IMR-90 (cell line): Measurements from ENCODE around the gene NACC1. TPM values are rescaled to one million over a fixed set of nuclear protein-coding genes. Genes with fewer than 3 reads are reported as not detected.

ENCODE experiments used
- ATAC-seq: fragments of 200-7000 bp; cut with Tn5 transposase; 2 replicates; pipeline ENCODE4 v1.9.1; 2020; ENCODE audit warnings: low read depth, mild to moderate bottlenecking, moderate library complexity
- BruUV-seq: library from RNA; stranded (reverse); fragments of 400-500 nt; replicated peaks from 2 replicates; lab custom pipeline; 2021; lab: Mats Ljungman, UMichigan
- CTCF ChIA-PET: fragments of 300-600 bp; formaldehyde crosslinking; extraction: SDS; loops from one replicate; lab custom pipeline; 2021; ENCODE audit warnings: antibody characterized with exemption; lab: Yijun Ruan, JAX
- POLR2A ChIA-PET: fragments of 300-600 bp; sonication (Branson Sonifier 250); formaldehyde crosslinking; loops from one replicate; lab custom pipeline; 2022; ENCODE audit warnings: antibody characterized with exemption; ENCODE audit not compliant: unreplicated experiment; lab: Charles Lee
- DNase-seq: peaks from one replicate; pipeline ENCODE4 v3.0.0; 2013
- H2AFZ ChIP-seq: replicated peaks from 2 replicates; pipeline ENCODE3; 2013; ENCODE audit warnings: low read length, mild to moderate bottlenecking; ENCODE audit not compliant: poor library complexity
- H2AK5ac ChIP-seq: 2 replicates; pipeline ENCODE4 v1.6.1; 2013; ENCODE audit warnings: low read depth, low read length, inconsistent platforms
- H2AK9ac ChIP-seq: replicated peaks from 2 replicates; pipeline ENCODE3; 2013; ENCODE audit warnings: mild to moderate bottlenecking, low read depth, low read length, moderate library complexity; ENCODE audit not compliant: poor library complexity
- H2BK120ac ChIP-seq: 2 replicates; pipeline ENCODE4 v1.6.1; 2013; ENCODE audit warnings: low read depth, low read length, inconsistent platforms
- H2BK15ac ChIP-seq: 3 replicates; pipeline ENCODE4 v1.6.1; 2013; ENCODE audit warnings: low read depth, low read length, inconsistent platforms
- H2BK20ac ChIP-seq: 2 replicates; pipeline ENCODE4 v1.6.1; 2013; ENCODE audit warnings: low read depth, mild to moderate bottlenecking, inconsistent platforms, low read length, moderate library complexity
- H2BK5ac ChIP-seq: 2 replicates; pipeline ENCODE4 v1.6.1; 2013; ENCODE audit warnings: mild to moderate bottlenecking, low read depth, low read length, inconsistent platforms; ENCODE audit not compliant: poor library complexity, severe bottlenecking
- H3K14ac ChIP-seq: replicated peaks from 2 replicates; pipeline ENCODE4 v1.6.1; 2013; ENCODE audit warnings: low read depth, low read length, inconsistent platforms
- H3K18ac ChIP-seq: 2 replicates; pipeline ENCODE4 v1.6.1; 2013; ENCODE audit warnings: low read depth, low read length, control low read depth
- H3K23ac ChIP-seq: 2 replicates; pipeline ENCODE4 v1.6.1; 2013; ENCODE audit warnings: low read depth, low read length, inconsistent platforms
- H3K27ac ChIP-seq: 2 replicates; pipeline ENCODE4 v1.5.1; 2013; ENCODE audit warnings: mild to moderate bottlenecking, control low read depth, low read length; ENCODE audit not compliant: insufficient read depth
- H3K27me3 ChIP-seq: 2 replicates; pipeline ENCODE4 v1.6.1; 2013; ENCODE audit warnings: low read length; ENCODE audit not compliant: control insufficient read depth, insufficient read depth
- H3K36me3 ChIP-seq: 2 replicates; pipeline ENCODE4 v1.6.1; 2013; ENCODE audit warnings: low read length, mixed read lengths; ENCODE audit not compliant: control insufficient read depth, insufficient read depth
- H3K4ac ChIP-seq: 2 replicates; pipeline ENCODE4 v1.6.1; 2013; ENCODE audit warnings: low read depth, low read length, inconsistent platforms
- H3K4me1 ChIP-seq: 2 replicates; pipeline ENCODE4 v1.6.1; 2013; ENCODE audit warnings: low read length, mixed read lengths; ENCODE audit not compliant: control insufficient read depth, insufficient read depth
- H3K4me2 ChIP-seq: 2 replicates; pipeline ENCODE4 v1.6.1; 2013; ENCODE audit warnings: low read depth, mild to moderate bottlenecking, control low read depth, low read length, moderate library complexity
- H3K4me3 ChIP-seq: 2 replicates; pipeline ENCODE4 v1.5.1; 2013; ENCODE audit warnings: low read depth, mild to moderate bottlenecking, control low read depth, low read length, moderate library complexity; ENCODE audit not compliant: insufficient read depth
- H3K56ac ChIP-seq: 2 replicates; pipeline ENCODE4 v1.6.1; 2013; ENCODE audit warnings: low read length, inconsistent platforms; ENCODE audit not compliant: insufficient read depth; ENCODE audit errors: extremely low read depth
- H3K79me1 ChIP-seq, 2 experiments: 2 replicates each; pipeline ENCODE4 v1.6.1; 2013; ENCODE audit warnings: low read length in 2 of 2, inconsistent platforms in 1 of 2, low read depth in 1 of 2
- H3K9ac ChIP-seq: 2 replicates; pipeline ENCODE4 v1.6.1; 2013; ENCODE audit warnings: low read depth, low read length, control low read depth
- H3K9me1 ChIP-seq: 2 replicates; pipeline ENCODE4 v1.6.1; 2013; ENCODE audit warnings: low read length, inconsistent platforms; ENCODE audit not compliant: insufficient read depth
- H3K9me3 ChIP-seq: 2 replicates; pipeline ENCODE4 v1.6.1; 2013; ENCODE audit warnings: low read length; ENCODE audit not compliant: control insufficient read depth, insufficient read depth
- H4K20me1 ChIP-seq: 2 replicates; pipeline ENCODE4 v1.6.1; 2013; ENCODE audit warnings: low read length, inconsistent platforms; ENCODE audit not compliant: insufficient read depth
- H4K5ac ChIP-seq: 2 replicates; pipeline ENCODE4 v1.6.1; 2013; ENCODE audit warnings: mild to moderate bottlenecking, low read depth, low read length, control low read depth
- H4K8ac ChIP-seq, 2 experiments: 2 replicates each; pipeline ENCODE4 v1.6.1; 2013; ENCODE audit warnings: low read depth in 2 of 2, low read length in 2 of 2, control low read depth in 1 of 2, inconsistent platforms in 1 of 2
- H4K91ac ChIP-seq: 2 replicates; pipeline ENCODE4 v1.6.1; 2013; ENCODE audit warnings: low read depth, low read length, inconsistent platforms; ENCODE audit not compliant: insufficient read depth
- NFE2L2 ChIP-seq: fragments of 150-350 bp; IDR thresholded peaks from 2 replicates; pipeline ENCODE4 v1.6.1; 2016; ENCODE audit warnings: low read depth, mild to moderate bottlenecking, low read length
- RCOR1 ChIP-seq: IDR thresholded peaks from 2 replicates; pipeline ENCODE4 v1.6.1; 2012; ENCODE audit warnings: mild to moderate bottlenecking, low read length, improper control_type of control experiment; ENCODE audit not compliant: insufficient replicate concordance
- USF2 ChIP-seq: fragments of 150-350 bp; IDR thresholded peaks from 2 replicates; pipeline ENCODE4 v1.6.1; 2017; ENCODE audit warnings: mild to moderate bottlenecking, antibody characterized with exemption, low read length, low read depth
- WGBS, 2 experiments: methylation state at CpG; one replicate each; pipeline versions ENCODE4 v1.1.5 to v1.1.7; 2013; ENCODE audit warnings: missing lambda C conversion rate in 2 of 2; ENCODE audit not compliant: insufficient read length in 1 of 2; ENCODE audit errors: extremely low coverage in 2 of 2; 5-methylcytosine and 5-hydroxymethylcytosine counted together
- dilution Hi-C: fragments of 300-500 bp; cut with HindIII; formaldehyde crosslinking; loops from one replicate; pipeline ENCODE4 v1.14.3; 2018; ENCODE audit warnings: low sequenced_read_pairs; ENCODE audit not compliant: unreplicated experiment
- in situ Hi-C: fragments of 300-500 bp; cut with MboI; formaldehyde crosslinking; loops from 3 replicates; pipeline ENCODE4 v1.14.3; 2019; ENCODE audit warnings: low sequenced_read_pairs, inconsistent platforms, mixed read lengths
- intact Hi-C: fragments of 100-400 bp; cut with micrococcal nuclease; formaldehyde crosslinking; loops from 2 replicates; pipeline ENCODE4 v1.10.0; 2022
- polyA plus RNA-seq, 3 experiments: library from polyadenylated mRNA; depleted of rRNA; stranded (reverse); fragments of >200 nt; gene quantifications; 2 replicates each; pipeline ENCODE4 v1.2.3, GENCODE V29; 2012; ENCODE audit warnings: low replicate concordance in 1 of 3
- total RNA-seq: library from RNA; depleted of rRNA; stranded (reverse); fragments of >200 nt; gene quantifications from 2 replicates; pipeline ENCODE4 v1.2.3, GENCODE V29; 2012

NACC1 gene
- total and polyA plus RNA-seq, 2 of the 4 experiments (the other 2 are of a cell fraction): 42.5 to 181 TPM

- Histone ChIP-seq H2AK5ac (no peak overlapping the region), H4K8ac (no peak overlapping the region), H2BK120ac (no peak overlapping the region), H3K14ac (no peak overlapping the region), H2AK9ac (no peak overlapping the region), H4K20me1 (peaks cover 25% of the 10 kb centered on the region), H3K4me3 (no peak overlapping the region), H3K9me3 (no peaks in the 10 kb centered on the region), H3K9ac (no peak overlapping the region), H3K36me3 (peaks cover 35% of the 10 kb centered on the region), H4K5ac (no peak overlapping the region), H2BK20ac (no peak overlapping the region), H3K27ac (no peak overlapping the region), H3K4me1 (peaks cover 10% of the 10 kb centered on the region; the same call in 1 of the 2 replicates), H3K56ac (no peak overlapping the region), H3K27me3 (no peaks in the 10 kb centered on the region), H4K91ac (no peak overlapping the region), H3K9me1 (no peaks in the 10 kb centered on the region), H2AFZ (no peak overlapping the region), H3K79me1 (peaks cover 12 to 35% of the 10 kb centered on the region in 2 experiments), H3K4me2 (no peak overlapping the region), H2BK15ac (no peak overlapping the region), H3K18ac (no peak overlapping the region), H3K23ac (no peak overlapping the region), H2BK5ac (no peak overlapping the region), H3K4ac (no peak overlapping the region)
- intact Hi-C loops (no loop called here), dilution Hi-C loops (no loop called here), in situ Hi-C loops (no loop called here)
- ChIA-PET POLR2A (no interaction called here), CTCF (interaction anchor here (1.7 kb wide), 1 partner anchor 11 kb away, joined by 6 read pairs; no protein-coding TSS in a partner anchor)
- BruUV-seq: no TSS peak
- DNase-seq (no peak), ATAC-seq (no peak)
- TF ChIP-seq RCOR1 (no peak), USF2 (no peak), NFE2L2 (no peak)
- WGBS, 2 experiments: 100% methylated on average over 1 of the region's 9 CpGs; no CpG with 5 or more reads in 1 of the 2 experiments
Observed at GRCh38 chr19:13072188-13072908, 45.7 kb upstream of the NACC1 start.
